ENCODE measurements around the gene TUBB1. TPM values are rescaled to one million over a fixed set of nuclear protein-coding genes. Genes with fewer than 3 reads are reported as not detected.

The TUBB1 gene
- polyA plus RNA-seq, result not detected in 2 replicates

DNA sequence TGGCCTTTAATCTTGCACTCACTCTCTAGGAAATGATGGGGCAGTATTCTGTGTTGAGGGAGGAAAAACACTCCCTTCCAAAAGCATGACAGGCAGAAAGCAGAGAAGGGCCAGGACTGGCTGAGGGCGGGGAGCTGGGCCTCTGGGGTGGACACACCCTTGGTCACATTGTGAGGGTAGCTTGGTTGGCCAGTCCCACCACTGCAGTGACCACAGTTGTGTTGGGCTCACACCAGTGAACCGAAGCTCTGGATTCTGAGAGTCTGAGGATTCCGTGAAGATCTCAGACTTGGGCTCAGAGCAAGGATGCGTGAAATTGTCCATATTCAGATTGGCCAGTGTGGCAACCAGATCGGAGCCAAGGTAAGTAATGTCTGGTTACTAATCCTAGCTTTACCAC, at the start of gene TUBB1:
TSS of gene TUBB1 (plus strand) at position 213 of the 400 bp plus-strand sequence. CDS start at position 307, 94 bp downstream.

DNA sequence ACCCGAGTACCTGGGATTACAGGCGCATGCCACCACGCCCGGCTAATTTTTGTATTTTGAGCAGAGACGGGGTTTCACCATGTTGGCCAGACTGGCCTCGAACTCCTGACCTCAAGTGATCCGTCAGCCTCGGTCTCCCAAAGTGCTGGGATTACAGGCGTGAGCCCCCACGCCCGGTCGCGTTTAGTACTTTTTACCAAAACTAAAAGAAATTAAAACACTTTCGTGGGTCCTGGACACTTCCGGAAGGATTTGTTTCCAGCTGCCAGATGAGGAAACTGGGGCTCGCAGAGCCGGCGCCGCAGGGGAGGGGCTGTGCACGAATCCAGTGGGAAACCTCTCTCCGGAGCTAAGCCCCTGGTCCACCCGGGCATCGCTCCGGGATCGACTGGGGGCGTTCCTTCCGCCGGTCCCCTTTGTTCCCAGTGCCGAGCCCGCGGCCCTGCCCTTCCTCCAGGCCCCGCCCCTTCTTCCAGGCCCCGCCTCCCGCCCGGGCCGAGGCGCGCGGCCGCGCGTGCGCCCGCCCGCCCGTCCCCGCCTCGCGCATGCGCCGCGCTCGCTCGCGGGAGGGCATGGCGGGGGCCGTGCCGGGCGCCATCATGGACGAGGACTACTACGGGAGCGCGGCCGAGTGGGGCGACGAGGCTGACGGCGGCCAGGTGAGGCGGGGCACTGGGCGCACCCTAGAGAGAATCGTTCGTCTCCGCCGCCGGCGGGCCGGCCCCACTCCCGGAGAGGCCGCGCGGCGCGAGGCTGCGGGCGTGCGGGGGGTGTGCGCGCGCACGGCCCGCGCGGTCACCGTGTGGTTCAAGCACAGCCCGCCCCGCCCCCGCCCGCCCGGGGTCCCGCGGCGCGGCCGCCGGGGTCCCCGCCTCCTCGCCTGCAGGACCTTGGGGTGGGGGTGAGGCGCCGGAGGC, 38.3 kb upstream of the TUBB1 start, which contains the start of gene NELFCD:
TSS of gene NELFCD (plus strand) at position 546 of the 917 bp plus-strand sequence. CDS start at position 600, 54 bp downstream.

DNA sequence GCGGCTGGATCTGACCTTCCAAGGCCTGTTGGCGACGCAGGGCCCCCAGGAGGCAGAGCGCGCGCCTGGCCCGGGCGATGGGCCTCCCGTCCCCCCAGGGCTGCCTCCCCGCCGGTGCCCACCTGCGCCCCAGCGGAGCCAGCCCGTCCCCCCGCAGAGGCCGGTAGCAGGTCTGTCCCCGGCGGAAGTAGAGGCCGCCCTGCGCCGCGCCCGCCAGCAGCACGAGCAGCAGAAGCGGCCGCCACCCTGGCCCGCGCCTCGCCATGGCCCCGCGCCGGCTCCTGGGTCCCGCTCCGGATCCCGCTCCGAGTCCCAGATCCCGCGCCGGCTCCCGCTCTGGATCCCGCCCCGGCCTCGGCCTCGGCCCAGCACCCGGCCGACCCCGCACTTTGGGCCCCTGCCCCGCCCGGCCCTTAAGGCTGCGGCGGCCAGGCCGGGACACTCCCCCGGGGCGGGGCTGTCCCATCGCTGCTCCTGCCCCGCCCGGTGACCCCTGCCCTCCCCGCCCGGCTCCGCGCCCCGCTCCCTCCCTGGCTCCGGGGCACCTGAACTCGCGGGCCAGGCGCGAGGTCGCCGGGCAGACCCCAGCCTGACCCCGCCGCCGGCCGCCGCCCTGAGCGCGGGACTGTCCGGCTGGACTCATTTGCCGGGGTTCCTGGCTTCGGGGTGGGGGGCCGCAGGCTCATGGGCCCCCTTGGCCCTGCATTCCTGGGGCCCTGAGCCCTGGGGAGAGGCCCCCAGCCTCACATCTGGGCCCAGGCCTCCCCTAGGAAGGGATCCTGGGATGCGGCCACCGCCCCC, 12.2 kb upstream of the TUBB1 start, which contains the start of gene CTSZ:
TSS of gene CTSZ (minus strand) at position 391 of the 801 bp plus-strand sequence. CDS start at position 265, 126 bp downstream.

DNA sequence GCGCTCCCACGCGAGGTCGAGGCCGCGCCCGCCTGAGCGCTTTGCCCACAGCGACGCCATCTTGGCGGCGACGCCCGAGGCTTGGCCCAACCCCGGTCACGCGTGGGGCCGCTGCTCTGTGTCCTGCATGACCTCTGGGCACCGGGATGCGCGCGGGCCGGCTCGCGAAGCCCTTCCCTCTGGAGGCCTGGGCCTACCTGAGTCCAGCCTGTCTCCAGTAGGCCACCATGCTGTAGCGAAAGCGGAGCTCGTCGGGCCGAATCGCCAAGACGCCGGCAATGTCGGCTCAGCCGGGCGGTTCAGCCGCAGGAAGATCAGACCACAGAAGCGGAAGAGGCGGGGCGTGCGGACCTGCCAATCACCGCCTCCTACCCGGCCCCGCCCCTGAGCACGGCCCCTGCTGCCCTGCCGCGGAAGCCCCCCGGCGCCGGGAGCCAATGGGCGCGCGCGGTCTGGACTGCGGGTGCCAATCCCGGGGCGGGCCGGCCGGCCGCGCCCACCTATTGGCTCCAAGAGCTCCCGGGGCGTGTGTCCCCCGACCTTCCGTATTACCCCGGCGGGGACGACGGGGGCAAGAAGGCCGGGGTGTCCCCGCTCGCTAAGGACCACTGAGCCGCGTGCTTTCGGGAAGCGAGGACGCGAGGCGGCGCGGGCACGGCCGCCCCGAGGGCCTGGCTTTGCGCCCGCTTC, 12.9 kb downstream of the TUBB1 start, which contains the start of gene ATP5F1E:
TSS of gene ATP5F1E (minus strand) at position 313 of the 690 bp plus-strand sequence. CDS start at position 229, 84 bp downstream.

DNA sequence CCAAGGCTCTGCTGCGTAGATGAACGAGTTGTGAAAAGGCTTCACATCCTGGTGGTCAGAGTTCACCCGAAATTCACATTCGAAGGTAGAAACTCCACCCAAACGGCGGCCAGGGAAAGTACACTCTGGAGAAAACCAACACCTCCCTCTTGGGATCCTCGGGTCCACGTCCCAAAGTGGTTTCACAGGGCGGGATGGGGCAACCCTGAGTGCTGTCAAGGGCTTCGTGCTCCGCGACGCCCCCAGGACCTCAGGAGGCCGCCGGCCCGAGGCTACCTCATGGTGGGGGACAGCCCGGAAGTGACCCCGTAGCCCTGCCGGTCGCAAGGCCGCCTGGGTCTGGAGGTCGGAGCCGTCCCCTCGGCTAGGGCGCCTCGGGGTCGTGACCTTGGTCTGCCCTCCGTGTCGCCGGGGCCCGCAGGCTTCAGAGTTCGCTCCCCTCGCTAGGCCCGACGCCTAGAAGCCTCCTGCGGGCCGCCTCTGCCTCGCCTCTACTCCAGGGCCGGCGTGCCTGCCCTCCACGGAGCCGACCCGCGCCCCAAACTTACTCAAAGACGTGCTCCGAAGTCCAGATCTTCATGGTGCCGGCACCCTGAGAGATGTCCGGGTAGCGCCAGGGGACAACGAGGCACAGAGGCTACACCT, 23.0 kb downstream of the TUBB1 start, which contains the start of gene PRELID3B:
TSS of gene PRELID3B (minus strand) at position 636 of the 645 bp plus-strand sequence. CDS start at position 580, 56 bp downstream.

Other genes starting within 250 kb of the TUBB1 start
- gene GNAS-AS1, start 168.5 kb upstream of the TUBB1 start, polyA plus RNA-seq, result not detected in 2 replicates
- 896 and 901 TPM in 2 replicates for gene GNAS, start 166.7 kb upstream of the TUBB1 start, polyA plus RNA-seq
- gene NELFCD, start 38.2 kb upstream of the TUBB1 start, polyA plus RNA-seq, result 11.0 and 12.4 TPM in 2 replicates
- gene CTSZ, start 12.2 kb upstream of the TUBB1 start, polyA plus RNA-seq, result not detected in 2 replicates
- 357 and 438 TPM in 2 replicates for gene ATP5F1E, start 12.9 kb downstream of the TUBB1 start, polyA plus RNA-seq
- gene PRELID3B, start 23.4 kb downstream of the TUBB1 start, polyA plus RNA-seq, result 12.4 and 21.0 TPM in 2 replicates
- gene ZNF831, start 144.4 kb downstream of the TUBB1 start, polyA plus RNA-seq, result 0.67 TPM in 1 of 2 replicates, not detected in the other

Measured in Purkinje cell (primary cell).